Stimulated activated CD8-positive, alpha-beta memory T cell treated with anti-CD3 and anti-CD28 coated beads, Interleukin-4, amount 100 ng/mL, for 1 hour (primary cell): ENCODE data around the gene TIAM2.

Experiments
- DNase-seq, 2 donors: peaks; one replicate each; pipeline ENCODE4 v3.0.0-alpha.2; 2020; ENCODE audit warnings: low read depth in 2 of 2, low spot score in 1 of 2

TIAM2 gene

GRCh38 chr6:155276638-155277037 is 281.5 kb downstream of the TIAM2 start:
- no peak for DNase-seq

- DNase-seq: no peak
Measured at GRCh38 chr6:155278319-155279049, 283.4 kb downstream of the TIAM2 start.

DNA sequence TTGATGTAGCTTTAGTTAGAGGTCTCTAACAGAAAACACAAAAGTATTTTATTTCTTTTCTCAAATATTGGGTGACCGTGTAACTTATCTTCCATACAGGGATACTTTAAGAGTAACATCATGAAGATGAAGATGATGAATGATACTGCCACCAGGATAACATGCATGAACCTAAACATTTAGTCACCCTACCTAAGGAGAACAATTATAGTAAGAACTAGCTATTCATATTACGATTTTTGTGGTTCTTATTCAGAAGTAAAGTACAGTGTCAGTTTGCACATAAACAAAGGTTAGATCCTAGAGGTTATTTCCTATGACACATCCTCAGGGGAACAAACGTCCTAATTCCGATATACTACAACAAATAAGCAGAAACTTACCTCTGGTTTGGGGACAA is 289.7 kb downstream of the TIAM2 start:
- no peak for DNase-seq

DNA sequence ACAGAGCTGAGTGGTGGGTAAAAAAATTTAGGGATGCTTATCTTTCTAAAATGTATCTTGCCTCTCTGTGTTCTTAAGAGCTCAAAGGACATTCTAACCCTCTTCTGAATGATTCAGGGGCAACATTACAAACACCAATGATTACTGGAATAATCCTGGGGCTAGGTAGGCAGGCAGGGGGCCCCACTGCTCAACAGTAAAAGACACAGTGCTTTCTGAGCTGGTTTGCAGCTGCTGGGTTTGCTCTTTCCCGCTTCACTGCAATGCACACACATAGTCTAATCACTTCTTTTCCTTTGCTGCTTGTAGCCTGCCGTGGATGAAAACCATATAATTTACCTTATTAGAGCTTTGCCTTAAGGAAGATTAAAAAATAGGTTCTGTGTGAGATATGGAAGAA is 292.6 kb downstream of the TIAM2 start:
- no peak for DNase-seq

GRCh38 chr6:155290491-155290890 is 295.4 kb downstream of the TIAM2 start:
- DNase-seq: no peak

DNA sequence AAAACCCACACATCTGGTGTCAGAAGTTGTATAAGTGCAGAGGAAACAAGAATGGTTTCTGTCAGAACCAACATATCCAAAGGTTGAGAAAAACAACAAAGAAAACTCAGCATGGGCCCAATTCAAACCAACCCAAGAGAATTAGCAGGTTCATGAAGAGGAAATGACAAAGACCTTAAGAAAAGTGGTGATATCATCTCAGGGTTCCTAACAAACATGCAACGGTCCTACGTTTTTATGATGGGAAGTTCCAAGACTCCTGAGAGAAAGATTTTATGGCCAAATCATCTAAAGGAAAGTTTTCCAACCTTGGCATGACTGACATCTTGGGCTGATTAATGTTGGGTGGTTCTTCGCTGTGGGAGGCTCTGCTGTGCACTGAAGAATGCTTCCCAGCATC is 296.2 kb downstream of the TIAM2 start:
- no peak for DNase-seq

DNA sequence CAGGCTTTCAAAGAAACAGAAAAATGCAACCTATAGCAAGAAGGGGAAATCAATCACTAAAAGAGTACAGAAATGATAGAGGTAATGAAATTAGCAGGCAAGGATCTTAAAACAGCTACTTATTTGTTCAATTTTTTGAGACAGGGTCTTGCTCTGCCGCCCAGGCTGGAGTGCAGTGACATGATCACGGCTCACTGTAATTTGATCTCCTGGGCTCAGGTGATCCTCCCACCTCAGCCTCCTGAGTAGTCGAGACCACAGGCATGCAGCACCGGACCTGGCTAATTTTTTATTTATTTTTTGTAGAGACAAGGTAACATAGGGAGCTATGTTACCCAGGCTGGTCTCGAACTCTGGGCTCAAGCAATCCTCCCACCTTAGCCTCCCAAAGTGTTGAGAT is 297.6 kb downstream of the TIAM2 start:
- no peak for DNase-seq

DNA sequence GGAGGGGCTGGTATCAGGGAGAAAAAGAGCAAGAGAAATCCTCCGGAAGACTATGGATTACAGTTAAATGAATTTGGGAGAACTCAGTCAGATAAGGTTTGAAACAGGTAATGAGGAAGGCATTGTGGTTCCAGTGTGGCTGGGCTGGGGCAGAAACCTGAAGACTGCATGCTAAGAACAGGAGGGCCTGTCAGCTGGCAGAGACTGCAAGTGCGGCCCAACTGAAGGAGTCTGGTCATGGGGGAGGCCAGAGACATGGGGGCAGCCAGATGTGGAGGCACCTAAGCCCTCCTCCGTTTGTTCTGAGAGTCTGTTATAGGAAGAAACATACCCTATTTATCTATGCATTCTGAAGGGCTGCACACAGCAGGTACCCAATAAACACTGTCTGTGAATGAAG is 302.6 kb downstream of the TIAM2 start:
- DNase-seq: no peak

DNA sequence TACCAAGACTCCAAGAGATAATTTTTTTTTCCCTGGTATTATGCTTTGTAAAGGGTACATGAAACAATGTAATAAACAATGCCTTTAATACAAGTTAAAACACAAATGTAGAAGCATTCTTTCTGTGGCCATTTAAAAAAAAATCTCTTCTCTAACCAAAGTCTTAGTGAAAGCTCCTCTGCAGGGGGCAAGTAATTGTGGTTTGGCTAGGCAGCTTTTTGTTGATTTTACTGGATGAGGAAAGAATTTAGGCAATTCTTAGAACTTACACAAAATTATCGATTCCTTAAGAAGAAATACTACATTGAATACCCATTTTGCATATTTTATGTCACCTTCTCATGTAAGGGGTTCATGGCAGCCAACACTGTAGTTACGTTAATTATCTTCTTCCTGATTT is 306.8 kb downstream of the TIAM2 start:
- no peak for DNase-seq

DNA sequence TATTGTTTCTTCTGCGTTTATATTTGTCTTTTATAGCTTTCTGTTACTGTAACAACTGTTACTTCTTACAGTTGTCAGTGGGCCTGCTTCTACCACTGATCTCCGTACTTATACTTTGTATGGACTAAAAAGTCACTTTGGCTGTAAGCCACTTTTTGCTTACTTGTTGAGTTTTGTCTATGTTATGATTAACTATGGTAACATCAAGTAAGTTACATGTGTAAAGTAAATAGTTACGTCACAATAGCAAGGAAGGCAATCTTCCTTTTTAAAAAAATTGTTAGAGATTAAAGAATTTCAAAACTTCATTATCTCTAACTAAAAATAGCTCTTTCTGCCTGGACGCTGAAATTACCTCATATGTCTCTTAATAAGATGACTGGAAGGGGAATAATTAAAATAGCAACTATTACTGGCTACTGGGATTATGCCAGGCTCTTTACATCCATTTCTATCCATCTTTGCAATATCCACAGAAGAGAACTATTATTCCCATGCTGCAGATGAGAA is 308.3 kb downstream of the TIAM2 start:
- no peak for DNase-seq

DNA sequence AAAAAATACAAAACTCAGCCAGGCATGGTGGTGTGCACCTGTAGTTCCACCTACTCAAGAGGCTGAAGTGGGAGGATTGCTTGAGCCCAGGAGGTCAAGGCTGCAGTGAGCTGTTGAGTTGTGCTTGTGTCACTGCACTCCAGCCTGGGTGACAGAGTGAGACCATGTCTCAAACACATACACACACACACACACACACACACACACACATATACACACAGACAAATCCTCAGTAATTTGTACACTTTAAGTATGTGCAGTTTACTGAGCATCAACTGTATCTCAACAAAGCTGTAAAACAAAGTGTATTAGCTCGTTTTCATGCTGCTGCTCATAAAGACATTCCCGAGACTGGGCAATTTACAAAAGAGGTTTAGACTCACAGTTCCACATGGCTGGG is 311.8 kb downstream of the TIAM2 start:
- no peak for DNase-seq
